Glomerular endothelial cell (primary cell): ENCODE results near the gene RMI2. TPM values are rescaled to one million over a fixed set of nuclear protein-coding genes. Genes with fewer than 3 reads are reported as not detected.

ENCODE experiments used
- DNase-seq: peaks from one replicate; pipeline ENCODE4 v3.0.0-alpha.2; 2011; ENCODE audit warnings: low read depth, low spot score; ENCODE audit errors: extremely low read depth
- total RNA-seq: library from RNA; depleted of rRNA; stranded (reverse); fragments of >200 nt; gene quantifications from 2 replicates; pipeline ENCODE4 v1.2.3, GENCODE V29; 2015

RMI2 gene
- total RNA-seq, 1 donor from 2014 or later: 5.9 TPM

DNA sequence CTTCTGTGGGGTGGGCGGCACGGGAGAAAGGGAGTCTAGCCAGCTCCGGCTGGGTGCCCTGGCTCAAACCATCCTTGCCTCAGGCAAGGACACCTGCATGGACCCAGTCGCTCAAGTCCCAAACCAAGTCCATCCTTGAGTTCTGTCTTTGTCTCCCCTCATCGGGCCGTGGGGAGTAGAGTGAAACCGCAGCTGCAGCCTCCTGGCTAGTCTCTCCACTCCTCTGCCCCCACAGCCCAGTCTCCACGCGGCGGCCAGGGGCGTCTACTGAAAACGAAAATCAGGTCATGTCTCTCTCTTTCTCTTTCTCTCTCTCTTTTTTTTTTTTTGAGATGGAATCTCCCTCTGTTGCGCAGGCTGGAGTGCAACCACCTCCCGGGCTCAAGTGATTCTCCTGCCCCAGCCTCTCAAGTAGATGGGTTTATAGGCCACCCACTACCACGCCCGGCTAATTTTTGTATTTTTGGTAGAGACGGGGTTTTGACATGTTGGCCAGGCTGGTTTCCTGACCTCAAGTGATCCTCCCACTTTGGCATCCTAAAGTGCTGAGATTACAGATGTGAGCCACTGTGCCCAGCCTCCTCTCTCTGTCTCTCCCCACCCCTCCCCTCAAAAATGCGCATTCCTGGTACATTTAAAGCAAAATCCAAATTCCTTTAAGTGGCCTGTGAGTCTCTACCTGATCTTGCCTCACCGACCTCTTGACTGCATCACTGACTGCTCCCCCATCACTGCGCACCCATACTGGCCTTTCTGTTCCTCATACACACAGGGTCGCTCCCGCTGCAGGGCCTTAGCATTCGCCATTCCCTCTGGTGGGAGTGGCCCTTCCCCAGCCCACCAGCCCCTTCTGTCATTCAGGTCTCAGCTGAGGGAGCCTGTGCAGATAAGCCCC lies 17.7 kb upstream of the RMI2 start:
- DNase-seq: no peak

- peak; percentile 44 for DNase-seq
These were observed 16.8 kb upstream of the RMI2 start for GRCh38 chr16:11328172-11329070.

GRCh38 chr16:11329071-11329491 lies 16.2 kb upstream of the RMI2 start:
- no peak for DNase-seq

DNA sequence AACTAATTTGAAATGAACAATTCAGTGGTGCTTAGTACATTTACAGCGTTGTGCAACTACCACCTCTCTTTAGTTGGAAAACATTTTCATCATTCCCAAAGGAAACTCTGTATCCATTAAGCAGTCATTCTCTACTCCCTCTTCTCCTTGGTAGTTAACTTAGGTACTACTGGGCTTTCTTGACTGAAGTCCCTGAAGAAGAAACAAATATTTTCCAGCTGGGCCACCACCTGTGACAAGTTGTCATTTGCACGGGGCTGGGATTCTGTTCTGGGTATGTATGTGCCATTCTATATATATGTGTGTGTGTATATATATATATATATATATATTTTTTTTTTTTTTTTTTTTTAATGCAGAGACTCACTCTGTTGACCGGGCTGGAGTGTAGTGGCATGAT lies 15.4 kb upstream of the RMI2 start:
- no peak for DNase-seq

DNA sequence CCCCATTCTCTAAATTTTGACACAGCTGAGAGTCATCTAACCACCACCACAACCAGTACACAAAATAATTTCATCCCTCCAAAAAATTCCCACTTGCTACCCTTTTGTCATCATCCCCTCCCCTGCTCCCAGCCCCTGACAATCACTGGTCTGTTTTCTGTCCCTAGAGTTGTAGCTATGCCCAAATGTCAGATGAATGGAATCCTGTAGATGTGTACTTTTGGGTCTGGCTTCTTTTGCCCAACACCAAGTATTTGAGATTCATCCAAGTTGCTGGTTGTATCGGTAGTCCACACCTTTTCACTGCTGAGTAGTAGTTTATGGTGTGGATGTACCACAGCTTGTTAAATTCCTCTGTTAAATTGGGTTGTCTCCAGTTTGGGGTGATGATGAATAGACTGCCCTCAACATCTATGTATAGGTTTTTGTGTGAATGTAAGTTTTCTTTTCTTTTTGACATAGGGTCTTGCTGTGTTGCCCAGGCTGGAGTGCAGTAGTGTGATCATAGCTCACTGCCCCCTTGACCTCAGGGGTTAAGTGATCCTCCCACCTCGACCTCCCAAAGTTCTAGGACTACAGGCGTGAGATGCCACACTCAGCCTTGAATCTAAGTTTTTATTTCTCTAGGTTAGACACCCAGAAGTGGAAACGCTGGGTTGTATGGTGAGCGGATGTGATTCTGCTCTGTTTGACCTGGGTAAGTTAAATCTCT lies 14.6 kb upstream of the RMI2 start:
- no peak for DNase-seq

GRCh38 chr16:11331967-11332366 lies 13.3 kb upstream of the RMI2 start:
- DNase-seq: no peak

DNA sequence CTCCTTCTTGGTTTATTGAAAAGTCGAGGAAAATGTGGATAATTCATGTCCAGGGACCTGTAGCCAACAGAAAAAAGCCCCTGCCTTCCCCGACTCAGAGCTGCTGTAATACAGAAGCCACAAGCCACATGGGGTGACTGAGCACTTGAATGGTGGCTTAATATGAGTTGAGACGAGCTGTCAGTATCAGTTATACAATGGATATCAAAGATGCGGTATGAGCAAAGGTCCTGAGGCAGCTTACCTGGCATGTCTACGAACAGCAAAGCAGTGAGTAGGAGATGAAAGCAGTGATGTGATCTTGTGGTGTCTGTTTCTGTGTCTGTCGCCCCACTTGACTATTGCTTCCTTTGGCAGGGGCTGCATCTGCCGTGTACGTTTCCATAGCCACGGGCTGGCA lies 12.2 kb upstream of the RMI2 start:
- DNase-seq: no peak

DNA sequence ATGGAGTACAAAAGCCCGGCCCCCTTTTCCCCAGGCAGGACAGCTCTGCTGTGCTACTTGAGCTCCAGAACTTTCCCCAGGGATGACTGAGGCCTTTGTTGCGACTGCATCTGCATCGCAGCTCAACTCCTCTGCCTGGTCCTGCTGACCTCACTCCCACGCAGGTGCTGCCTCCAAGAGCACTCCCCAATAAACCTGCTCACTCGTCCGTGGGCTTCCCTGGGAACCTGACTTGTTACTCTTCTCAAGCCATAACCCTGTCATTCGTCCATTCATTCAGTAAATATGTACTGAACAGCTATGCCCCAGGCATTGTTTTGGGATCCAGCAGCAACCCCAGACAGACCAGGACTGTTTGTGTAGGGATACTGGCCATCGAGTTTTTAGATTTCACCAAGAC lies 11.6 kb upstream of the RMI2 start:
- DNase-seq: no peak

GRCh38 chr16:11334831-11335404 lies 10.3 kb upstream of the RMI2 start:
- DNase-seq: no peak

DNA sequence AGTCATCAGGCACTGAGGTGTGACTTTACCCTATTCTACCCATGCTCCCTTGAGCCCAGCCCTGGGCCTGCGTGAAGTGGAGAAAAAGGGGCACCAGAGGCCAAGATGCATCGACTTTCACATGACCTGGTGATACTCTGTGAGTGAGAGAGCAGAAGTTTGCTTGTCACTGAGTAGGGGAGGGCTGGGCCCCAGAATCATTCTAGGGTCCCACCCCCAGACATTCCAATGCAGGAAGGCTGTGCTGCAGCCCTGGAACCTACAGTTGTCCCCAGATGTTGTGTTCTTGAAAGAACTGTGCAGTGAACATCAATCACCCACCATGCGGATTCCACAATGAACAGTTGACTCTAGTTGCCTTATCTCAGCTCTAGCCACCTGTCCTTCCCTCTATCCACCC lies 6.2 kb upstream of the RMI2 start:
- DNase-seq: no peak

DNA sequence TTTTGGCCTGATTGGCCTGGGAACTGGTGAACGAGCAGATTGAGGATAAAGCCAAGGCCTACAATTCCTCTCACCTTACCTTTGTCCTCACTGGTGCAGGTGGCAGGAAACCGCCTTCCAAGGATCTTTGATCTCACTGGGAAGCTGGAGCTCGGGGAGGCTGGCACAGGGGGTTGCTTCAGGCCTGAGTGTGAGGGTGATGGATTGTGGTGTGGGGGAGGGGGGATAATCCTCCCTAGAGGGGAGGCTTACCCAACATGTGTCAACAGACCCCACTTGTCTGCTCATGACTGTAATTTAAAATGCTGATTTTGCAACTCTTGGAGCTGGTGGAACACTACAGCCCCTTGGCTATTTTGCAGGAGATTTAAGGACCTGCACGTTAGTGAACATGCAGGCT lies 4.5 kb upstream of the RMI2 start:
- no peak for DNase-seq

GRCh38 chr16:11341371-11341770 lies 3.9 kb upstream of the RMI2 start:
- DNase-seq: no peak

DNA sequence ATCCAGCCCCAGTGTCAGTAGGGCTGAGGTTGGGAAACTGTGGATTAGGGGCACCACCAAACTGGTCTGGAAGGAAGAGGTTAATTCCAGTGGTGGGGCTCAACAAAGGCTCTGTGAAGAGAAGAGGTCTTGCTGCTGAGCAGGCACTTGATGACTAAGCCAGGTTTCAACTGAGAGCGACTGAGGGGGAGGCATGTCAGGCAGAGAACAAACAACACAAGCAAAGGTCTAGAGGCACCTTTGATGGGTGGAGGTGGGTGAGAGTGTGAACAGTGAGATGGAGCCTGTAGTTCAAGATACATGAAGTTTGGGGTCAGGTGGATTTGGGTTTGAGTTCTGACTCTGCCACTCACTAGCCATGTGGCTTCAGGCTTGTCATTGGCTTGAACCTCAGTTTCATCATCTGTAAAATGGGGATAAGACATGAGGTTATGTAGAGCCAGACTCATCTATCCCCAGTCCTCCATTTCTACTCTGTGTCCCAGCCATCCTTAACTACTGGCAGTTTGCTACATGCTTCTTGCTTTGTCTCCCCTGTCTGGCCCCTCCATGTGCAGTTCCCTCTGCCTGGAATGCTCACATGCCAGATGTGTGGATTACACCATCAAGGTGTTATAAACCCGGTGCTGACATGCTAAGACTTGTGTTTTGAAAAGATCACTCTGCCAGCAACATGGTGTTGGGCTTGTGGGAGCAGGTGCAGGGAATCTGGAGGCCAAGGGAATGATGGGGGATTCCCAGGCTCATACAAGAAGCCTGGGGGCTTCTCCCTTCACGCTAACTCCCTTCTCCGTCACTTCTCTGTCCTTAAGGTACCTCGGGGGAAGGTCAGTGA lies 3.0 kb upstream of the RMI2 start:
- DNase-seq: no peak

- DNase-seq: no peak
These were observed 1.6 kb downstream of the RMI2 start for GRCh38 chr16:11346700-11347319.

- no peak for DNase-seq
These were observed 2.6 kb downstream of the RMI2 start for GRCh38 chr16:11347831-11348230.

GRCh38 chr16:11348737-11349598 lies 3.7 kb downstream of the RMI2 start:
- no peak for DNase-seq

GRCh38 chr16:11349599-11350276 lies 4.5 kb downstream of the RMI2 start:
- no peak for DNase-seq

DNA sequence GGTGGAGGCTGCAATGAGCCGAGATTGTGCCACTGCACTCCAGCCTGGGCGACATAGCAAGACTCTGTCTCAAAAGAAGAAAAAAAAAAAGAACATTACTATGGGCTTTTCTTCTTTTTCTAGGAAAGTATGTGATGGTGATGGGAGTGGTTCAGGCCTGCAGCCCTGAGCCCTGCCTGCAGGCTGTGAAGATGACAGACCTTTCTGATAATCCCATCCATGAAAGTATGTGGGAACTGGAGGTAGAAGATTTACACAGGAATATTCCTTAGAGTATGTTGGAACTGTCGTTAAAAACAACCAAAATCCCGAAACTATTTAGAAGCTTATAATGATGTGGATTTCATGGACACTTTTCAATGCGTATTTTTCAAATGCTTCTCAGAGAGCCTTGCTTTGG lies 5.3 kb downstream of the RMI2 start:
- DNase-seq: no peak
